WTC11 (cell line): ENCODE results near the gene MBNL1. TPM values are rescaled to one million over a fixed set of nuclear protein-coding genes. Genes with fewer than 3 reads are reported as not detected.

Experiments
- ATAC-seq: fragments of 200-7000 bp; cut with Tn5 transposase; 2 replicates; pipeline ENCODE4 v1.10.0; 2021; ENCODE audit warnings: mild to moderate bottlenecking, moderate library complexity
- CTCF ChIA-PET: fragments of 300-600 bp; sonication (Branson Sonifier 250); formaldehyde crosslinking; loops from one replicate; lab custom pipeline; 2021; ENCODE audit warnings: antibody characterized with exemption; lab: Charles Lee
- POLR2A ChIA-PET: fragments of 350-600 bp; sonication (Branson Sonifier 250); formaldehyde crosslinking; loops from one replicate; lab custom pipeline; 2021; ENCODE audit warnings: antibody characterized with exemption; lab: Charles Lee
- DNase-seq: peaks from one replicate; pipeline ENCODE4 v3.0.0; 2021; ENCODE audit warnings: low spot score
- H3K27ac Mint-ChIP-seq: 2 replicates; pipeline ENCODE4 v1.8.0; 2021; ENCODE audit warnings: mixed read lengths
- H3K27me3 Mint-ChIP-seq: 2 replicates; pipeline ENCODE4 v1.8.0; 2021; ENCODE audit warnings: low read depth, mild to moderate bottlenecking, moderate library complexity, mixed read lengths
- H3K36me3 Mint-ChIP-seq: 2 replicates; pipeline ENCODE4 v1.8.0; 2021; ENCODE audit warnings: mixed read lengths
- H3K4me1 Mint-ChIP-seq: 2 replicates; pipeline ENCODE4 v1.8.0; 2022; ENCODE audit warnings: mixed read lengths
- H3K4me3 Mint-ChIP-seq: 2 replicates; pipeline ENCODE4 v1.8.0; 2021; ENCODE audit warnings: mild to moderate bottlenecking, moderate library complexity, mixed read lengths
- H3K9me3 Mint-ChIP-seq: 2 replicates; pipeline ENCODE4 v1.8.0; 2021; ENCODE audit warnings: mixed read lengths
- CREB1 ChIP-seq: sonication (generic); formaldehyde crosslinking; IDR thresholded peaks from 2 replicates; pipeline ENCODE4 v1.8.0; 2023; ENCODE audit warnings: mild to moderate bottlenecking, missing genetic modification reagents
- CREM ChIP-seq: sonication (generic); formaldehyde crosslinking; IDR thresholded peaks from 2 replicates; pipeline ENCODE4 v1.8.1; 2022; ENCODE audit warnings: mild to moderate bottlenecking, missing genetic modification reagents, moderate library complexity
- ESRRA ChIP-seq: sonication (generic); formaldehyde crosslinking; IDR thresholded peaks from 2 replicates; pipeline ENCODE4 v1.8.1; 2022; ENCODE audit warnings: mild to moderate bottlenecking, missing genetic modification reagents, borderline replicate concordance
- HMGXB4 ChIP-seq: sonication (generic); formaldehyde crosslinking; IDR thresholded peaks from 2 replicates; pipeline ENCODE4 v1.8.1; 2023; ENCODE audit warnings: mild to moderate bottlenecking, moderate library complexity, missing genetic modification reagents
- IRF2 ChIP-seq: sonication (generic); formaldehyde crosslinking; IDR thresholded peaks from 2 replicates; pipeline ENCODE4 v1.8.0; 2022; ENCODE audit warnings: low read depth, missing genetic modification reagents, borderline replicate concordance
- OVOL2 ChIP-seq: fragments of 250-450 bp; sonication (Bioruptor Pico); IDR thresholded peaks from 2 replicates; pipeline ENCODE4 v1.9.0; 2021; ENCODE audit warnings: mild to moderate bottlenecking, borderline replicate concordance
- PRRX2 ChIP-seq: fragments of 250-450 bp; sonication (Bioruptor Pico); IDR thresholded peaks from 2 replicates; pipeline ENCODE4 v1.8.0; 2021; ENCODE audit warnings: mild to moderate bottlenecking
- SMAD3 ChIP-seq: sonication (generic); formaldehyde crosslinking; IDR thresholded peaks from 2 replicates; pipeline ENCODE4 v1.8.0; 2022; ENCODE audit warnings: missing genetic modification reagents, mild to moderate bottlenecking, borderline replicate concordance
- TCF7 ChIP-seq: sonication (generic); formaldehyde crosslinking; IDR thresholded peaks from 2 replicates; pipeline ENCODE4 v1.8.0; 2022; ENCODE audit warnings: mild to moderate bottlenecking, low read depth, missing genetic modification reagents, moderate library complexity
- TP53 ChIP-seq: sonication (generic); formaldehyde crosslinking; IDR thresholded peaks from 2 replicates; pipeline ENCODE4 v1.8.1; 2023; ENCODE audit warnings: mild to moderate bottlenecking, missing genetic modification reagents
- USF1 ChIP-seq: sonication (generic); formaldehyde crosslinking; IDR thresholded peaks from 2 replicates; pipeline ENCODE4 v1.8.0; 2022; ENCODE audit warnings: mild to moderate bottlenecking, missing genetic modification reagents
- USF2 ChIP-seq: sonication (generic); formaldehyde crosslinking; IDR thresholded peaks from 2 replicates; pipeline ENCODE4 v1.8.1; 2023; ENCODE audit warnings: mild to moderate bottlenecking, missing genetic modification reagents, moderate library complexity
- ZBTB21 ChIP-seq: sonication (generic); formaldehyde crosslinking; IDR thresholded peaks from 2 replicates; pipeline ENCODE4 v1.8.1; 2023; ENCODE audit warnings: mild to moderate bottlenecking, missing genetic modification reagents, borderline replicate concordance
- ZMAT4 ChIP-seq: fragments of 250-450 bp; sonication (Bioruptor Pico); IDR thresholded peaks from 2 replicates; pipeline ENCODE4 v1.9.0; 2021; ENCODE audit warnings: mild to moderate bottlenecking
- ZNF138 ChIP-seq: sonication (generic); formaldehyde crosslinking; conservative IDR thresholded peaks from 2 replicates; pipeline ENCODE4 v1.8.1; 2022; ENCODE audit warnings: mild to moderate bottlenecking, moderate library complexity, missing genetic modification reagents
- ZNF423 ChIP-seq: fragments of 250-450 bp; sonication (Bioruptor Pico); IDR thresholded peaks from 2 replicates; pipeline ENCODE4 v2.1.2; 2022; ENCODE audit warnings: mild to moderate bottlenecking, moderate library complexity
- total RNA-seq: library from RNA; stranded (reverse); gene quantifications from 3 replicates; pipeline ENCODE4 v1.2.3, GENCODE V29; 2021
- TF ChIP-seq, protein P1 (sequence below): sonication (generic); formaldehyde crosslinking; IDR thresholded peaks from 2 replicates; pipeline ENCODE4 v1.8.0; 2022; ENCODE audit warnings: missing genetic modification reagents
- TF ChIP-seq, protein P2 (sequence below): sonication (generic); formaldehyde crosslinking; IDR thresholded peaks from 2 replicates; pipeline ENCODE4 v1.8.0; 2023; ENCODE audit warnings: missing genetic modification reagents

MBNL1 gene
- total RNA-seq, 1 experiment from 2014 or later: 20.4 TPM

DNA sequence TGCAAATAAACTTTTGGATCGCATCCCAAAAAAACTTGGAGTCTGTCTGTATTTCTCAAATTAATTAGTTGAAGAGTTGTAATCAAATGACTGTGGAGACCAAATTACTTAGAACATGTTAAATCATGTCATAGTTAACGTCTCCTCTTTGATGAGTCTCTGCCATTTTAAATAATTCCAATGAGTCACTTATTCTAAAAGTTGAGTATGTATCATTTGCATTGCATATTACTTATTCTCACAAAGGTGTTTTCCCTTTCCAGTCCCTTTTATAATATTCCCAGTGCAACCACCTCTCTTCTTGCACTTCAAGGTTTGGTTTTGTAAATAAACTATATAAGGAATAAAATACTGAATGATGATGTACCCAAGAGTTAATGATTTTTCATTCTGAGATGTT is 36.0 kb upstream of the MBNL1 start:
- no peak overlapping the region for H3K27ac Mint-ChIP-seq
- CTCF ChIA-PET: no interaction called here
- H3K9me3 Mint-ChIP-seq: peaks cover 7% of the 10 kb centered on the region; the same call in 1 of the 2 replicates
- no peaks in the 10 kb centered on the region for H3K36me3 Mint-ChIP-seq
- DNase-seq (no peak), ATAC-seq (no peak)
- H3K27me3 Mint-ChIP-seq: no peaks in the 10 kb centered on the region
- H3K4me3 Mint-ChIP-seq: no peak overlapping the region
- TF ChIP-seq ZMAT4 (CRISPR knock-in tag): no peak
- no peak for TF ChIP-seq PRRX2 (CRISPR knock-in tag)
- TF ChIP-seq HMGXB4: no peak
- TF ChIP-seq ESRRA (CRISPR knock-in tag): no peak
- no peak for TF ChIP-seq TP53 (CRISPR knock-in tag)
- no peak for TF ChIP-seq USF1 (CRISPR knock-in tag)
- no peak for TF ChIP-seq USF2 (CRISPR knock-in tag)
- TF ChIP-seq IRF2 (CRISPR knock-in tag): no peak
- no peak for TF ChIP-seq CREB1 (CRISPR knock-in tag)
- TF ChIP-seq OVOL2 (CRISPR knock-in tag): no peak
- TF ChIP-seq ZNF423 (CRISPR knock-in tag): no peak
- no peak for TF ChIP-seq ZNF138 (CRISPR knock-in tag)
- TF ChIP-seq ZBTB21 (CRISPR knock-in tag): no peak
- TF ChIP-seq TCF7: no peak
- TF ChIP-seq, protein P1, sequence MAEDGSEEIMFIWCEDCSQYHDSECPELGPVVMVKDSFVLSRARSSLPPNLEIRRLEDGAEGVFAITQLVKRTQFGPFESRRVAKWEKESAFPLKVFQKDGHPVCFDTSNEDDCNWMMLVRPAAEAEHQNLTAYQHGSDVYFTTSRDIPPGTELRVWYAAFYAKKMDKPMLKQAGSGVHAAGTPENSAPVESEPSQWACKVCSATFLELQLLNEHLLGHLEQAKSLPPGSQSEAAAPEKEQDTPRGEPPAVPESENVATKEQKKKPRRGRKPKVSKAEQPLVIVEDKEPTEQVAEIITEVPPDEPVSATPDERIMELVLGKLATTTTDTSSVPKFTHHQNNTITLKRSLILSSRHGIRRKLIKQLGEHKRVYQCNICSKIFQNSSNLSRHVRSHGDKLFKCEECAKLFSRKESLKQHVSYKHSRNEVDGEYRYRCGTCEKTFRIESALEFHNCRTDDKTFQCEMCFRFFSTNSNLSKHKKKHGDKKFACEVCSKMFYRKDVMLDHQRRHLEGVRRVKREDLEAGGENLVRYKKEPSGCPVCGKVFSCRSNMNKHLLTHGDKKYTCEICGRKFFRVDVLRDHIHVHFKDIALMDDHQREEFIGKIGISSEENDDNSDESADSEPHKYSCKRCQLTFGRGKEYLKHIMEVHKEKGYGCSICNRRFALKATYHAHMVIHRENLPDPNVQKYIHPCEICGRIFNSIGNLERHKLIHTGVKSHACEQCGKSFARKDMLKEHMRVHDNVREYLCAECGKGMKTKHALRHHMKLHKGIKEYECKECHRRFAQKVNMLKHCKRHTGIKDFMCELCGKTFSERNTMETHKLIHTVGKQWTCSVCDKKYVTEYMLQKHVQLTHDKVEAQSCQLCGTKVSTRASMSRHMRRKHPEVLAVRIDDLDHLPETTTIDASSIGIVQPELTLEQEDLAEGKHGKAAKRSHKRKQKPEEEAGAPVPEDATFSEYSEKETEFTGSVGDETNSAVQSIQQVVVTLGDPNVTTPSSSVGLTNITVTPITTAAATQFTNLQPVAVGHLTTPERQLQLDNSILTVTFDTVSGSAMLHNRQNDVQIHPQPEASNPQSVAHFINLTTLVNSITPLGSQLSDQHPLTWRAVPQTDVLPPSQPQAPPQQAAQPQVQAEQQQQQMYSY (CRISPR knock-in tag): no peak
- TF ChIP-seq, protein P2, sequence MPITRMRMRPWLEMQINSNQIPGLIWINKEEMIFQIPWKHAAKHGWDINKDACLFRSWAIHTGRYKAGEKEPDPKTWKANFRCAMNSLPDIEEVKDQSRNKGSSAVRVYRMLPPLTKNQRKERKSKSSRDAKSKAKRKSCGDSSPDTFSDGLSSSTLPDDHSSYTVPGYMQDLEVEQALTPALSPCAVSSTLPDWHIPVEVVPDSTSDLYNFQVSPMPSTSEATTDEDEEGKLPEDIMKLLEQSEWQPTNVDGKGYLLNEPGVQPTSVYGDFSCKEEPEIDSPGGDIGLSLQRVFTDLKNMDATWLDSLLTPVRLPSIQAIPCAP (CRISPR knock-in tag): no peak
- TF ChIP-seq SMAD3: no peak
- no peak for TF ChIP-seq CREM (CRISPR knock-in tag)
- POLR2A ChIA-PET: no interaction called here
- H3K4me1 Mint-ChIP-seq: no peaks in the 10 kb centered on the region
